GM10248 (cell line): ENCODE results near the gene C2orf42.
"Not testable (repeated sequence)": the region's sequence is repeated elsewhere in the genome, so short reads cannot be mapped to it uniquely, and the experiment has no call there.

Experiments used
- CTCF ChIA-PET: fragments of 300-600 bp; sonication (Branson Sonifier 250); formaldehyde crosslinking; extraction: SDS; loops from one replicate; lab custom pipeline; 2021; ENCODE audit warnings: antibody characterized with exemption; lab: Yijun Ruan, JAX
- POLR2A ChIA-PET: fragments of 350-650 bp; sonication (Branson Sonifier 250); formaldehyde crosslinking; extraction: SDS; loops from one replicate; lab custom pipeline; 2020; ENCODE audit warnings: antibody characterized with exemption; lab: Yijun Ruan, JAX
- DNase-seq: peaks from one replicate; pipeline ENCODE4 v3.0.0; 2012; ENCODE audit errors: extremely low spot score
- TF ChIP-seq, protein P1 (sequence below): IDR thresholded peaks from 2 replicates; pipeline ENCODE4 v1.5.1; 2012; ENCODE audit warnings: mild to moderate bottlenecking, low read depth; ENCODE audit errors: extremely low read depth, missing control alignments, control extremely low read depth

C2orf42 gene

GRCh38 chr2:70182689-70183088 is 8.1 kb downstream of the C2orf42 start:
- TF ChIP-seq, protein P1, sequence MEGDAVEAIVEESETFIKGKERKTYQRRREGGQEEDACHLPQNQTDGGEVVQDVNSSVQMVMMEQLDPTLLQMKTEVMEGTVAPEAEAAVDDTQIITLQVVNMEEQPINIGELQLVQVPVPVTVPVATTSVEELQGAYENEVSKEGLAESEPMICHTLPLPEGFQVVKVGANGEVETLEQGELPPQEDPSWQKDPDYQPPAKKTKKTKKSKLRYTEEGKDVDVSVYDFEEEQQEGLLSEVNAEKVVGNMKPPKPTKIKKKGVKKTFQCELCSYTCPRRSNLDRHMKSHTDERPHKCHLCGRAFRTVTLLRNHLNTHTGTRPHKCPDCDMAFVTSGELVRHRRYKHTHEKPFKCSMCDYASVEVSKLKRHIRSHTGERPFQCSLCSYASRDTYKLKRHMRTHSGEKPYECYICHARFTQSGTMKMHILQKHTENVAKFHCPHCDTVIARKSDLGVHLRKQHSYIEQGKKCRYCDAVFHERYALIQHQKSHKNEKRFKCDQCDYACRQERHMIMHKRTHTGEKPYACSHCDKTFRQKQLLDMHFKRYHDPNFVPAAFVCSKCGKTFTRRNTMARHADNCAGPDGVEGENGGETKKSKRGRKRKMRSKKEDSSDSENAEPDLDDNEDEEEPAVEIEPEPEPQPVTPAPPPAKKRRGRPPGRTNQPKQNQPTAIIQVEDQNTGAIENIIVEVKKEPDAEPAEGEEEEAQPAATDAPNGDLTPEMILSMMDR: no peak
- ChIA-PET POLR2A (interaction anchor here (1.9 kb wide), 1 partner anchor 268 kb away, joined by 4 read pairs; the partner anchor contains the start of gene MXD1), CTCF (interaction anchor here (1.1 to 2.3 kb wide), 4 partner anchors 10 to 271 kb away, joined by 3 to 6 read pairs (median 4); no protein-coding TSS in a partner anchor)
- DNase-seq: no peak

DNA sequence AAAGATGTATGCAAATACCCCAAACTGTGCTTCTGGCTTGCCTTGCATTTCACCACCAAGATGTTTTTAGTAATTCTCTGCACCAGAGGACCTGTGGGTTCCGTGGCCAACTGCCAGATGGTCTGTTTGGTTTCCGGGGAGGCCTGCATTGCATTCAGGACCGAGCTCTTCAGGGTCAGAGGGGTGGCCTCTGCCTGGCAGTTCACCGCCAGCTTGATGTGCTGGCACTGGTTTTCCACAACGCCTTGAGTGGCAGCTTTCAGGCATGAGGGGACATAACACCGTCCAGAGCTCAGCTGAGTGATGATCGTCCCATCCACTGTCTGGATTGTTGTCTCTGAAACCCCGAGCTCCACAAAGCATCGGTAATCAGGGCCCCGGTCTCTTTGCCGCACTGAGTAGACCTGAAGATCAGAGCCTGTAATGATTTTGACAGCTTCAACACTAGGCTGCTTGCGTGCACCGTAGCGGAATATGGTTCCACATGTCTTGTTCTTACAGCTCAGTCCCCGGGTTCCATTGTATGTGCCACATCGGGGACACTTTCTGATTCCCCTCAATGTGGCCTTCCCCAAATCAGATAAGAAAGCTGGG is 9.4 kb downstream of the C2orf42 start:
- TF ChIP-seq, protein P1: no peak
- CTCF ChIA-PET: interaction anchor here (0.7 to 2.1 kb wide), 7 partner anchors 10 to 258 kb away, joined by 3 to 8 read pairs (median 3); partner anchors contain the start of gene C2orf42
- POLR2A ChIA-PET: interaction anchor here (0.6 to 1.9 kb wide), 5 partner anchors 9 to 419 kb away, joined by 3 to 5 read pairs (median 4); partner anchors contain the start of genes C2orf42 and MXD1
- peak; percentile 44 for DNase-seq

GRCh38 chr2:70173520-70173919 is 17.3 kb downstream of the C2orf42 start:
- ChIA-PET POLR2A (interaction anchor here (1.5 kb wide), 1 partner anchor 17 kb away, joined by 3 read pairs; the partner anchor contains the start of gene C2orf42), CTCF (interaction anchor here (1.8 kb wide), 1 partner anchor 10 kb away, joined by 5 read pairs; no protein-coding TSS in a partner anchor)
- no peak for DNase-seq
- TF ChIP-seq, protein P1: no peak

GRCh38 chr2:70169654-70170245 is 21.1 kb downstream of the C2orf42 start:
- POLR2A ChIA-PET, DNase-seq: not testable (repeated sequence)
- CTCF ChIA-PET: interaction anchor here (0.9 to 1.2 kb wide), 2 partner anchors 21 to 99 kb away, joined by 3 to 4 read pairs; partner anchors contain the start of gene C2orf42

DNA sequence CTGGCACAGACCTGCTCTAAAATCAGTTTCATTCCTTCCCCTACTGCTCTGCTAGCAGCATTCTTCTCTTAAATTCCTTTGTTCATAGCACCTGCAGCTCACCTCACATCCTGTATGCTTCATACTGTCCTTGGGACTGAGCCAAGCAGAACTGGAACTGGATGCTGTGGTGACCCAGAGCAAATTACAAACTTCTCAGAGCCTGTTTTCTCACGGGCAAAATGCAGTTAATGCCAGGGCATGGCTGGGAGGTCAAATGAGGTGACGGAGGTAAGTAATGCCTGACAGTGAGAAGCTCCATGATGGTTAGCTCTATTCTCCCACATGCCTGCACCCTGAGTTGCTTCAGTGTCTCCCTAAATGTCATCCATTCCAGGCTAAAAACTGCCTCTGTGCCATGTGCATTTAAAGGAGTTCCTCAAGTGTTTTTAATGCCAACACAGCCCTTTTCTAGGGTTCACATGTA is 29.7 kb downstream of the C2orf42 start:
- CTCF ChIA-PET: interaction anchor here (0.8 to 2.4 kb wide), 9 partner anchors 9 to 247 kb away, joined by 3 to 7 read pairs (median 3); no protein-coding TSS in a partner anchor
- POLR2A ChIA-PET: no interaction called here
- TF ChIP-seq, protein P1: no peak
- peak; percentile 43 for DNase-seq

- no peak for DNase-seq
- CTCF ChIA-PET: interaction anchor here (0.9 to 2.4 kb wide), 7 partner anchors 10 to 246 kb away, joined by 3 to 7 read pairs (median 3); no protein-coding TSS in a partner anchor
- TF ChIP-seq, protein P1: no peak
- POLR2A ChIA-PET: interaction anchor here (0.7 to 2.1 kb wide), 3 partner anchors 17 to 246 kb away, joined by 3 to 6 read pairs (median 6); partner anchors contain the start of gene MXD1
These were observed 30.3 kb downstream of the C2orf42 start for GRCh38 chr2:70160545-70160944.

- POLR2A ChIA-PET, DNase-seq: not testable (repeated sequence)
- CTCF ChIA-PET: interaction anchor here (1.3 to 1.8 kb wide), 2 partner anchors 60 to 238 kb away, joined by 3 to 5 read pairs; no protein-coding TSS in a partner anchor
These were observed 41.6 kb downstream of the C2orf42 start for GRCh38 chr2:70149130-70149686.

GRCh38 chr2:70148211-70148760 is 42.5 kb downstream of the C2orf42 start:
- ChIA-PET POLR2A (interaction anchor here (1.2 kb wide), 1 partner anchor 234 kb away, joined by 3 read pairs; no protein-coding TSS in a partner anchor), CTCF (interaction anchor here (1.3 kb wide), 1 partner anchor 59 kb away, joined by 3 read pairs; no protein-coding TSS in a partner anchor)
- DNase-seq: not testable (repeated sequence)
